ENCODE results near the gene LNX2.

LNX2 gene

GRCh38 chr13:27620377-27621115 is at the start of gene LNX2:
Gene LNX2, minus strand, starts transcription at chr13:27620529. Its CDS starts 38,826 bp downstream, at chr13:27581703.
- DNase-seq (ENCODE audit: extremely low read depth in 1 of 2, low read depth in 1 of 2): peak; percentile 88 to 93

GRCh38 chr13:27667946-27668345 is 47.6 kb upstream of the LNX2 start:
- no peak for DNase-seq (ENCODE audit: extremely low read depth in 1 of 2, low read depth in 1 of 2)

GRCh38 chr13:27666951-27667350 is 46.6 kb upstream of the LNX2 start:
- no peak for DNase-seq (ENCODE audit: extremely low read depth in 1 of 2, low read depth in 1 of 2)

GRCh38 chr13:27665761-27666160 is 45.4 kb upstream of the LNX2 start:
- no peak for DNase-seq (ENCODE audit: extremely low read depth in 1 of 2, low read depth in 1 of 2)

- DNase-seq (ENCODE audit: extremely low read depth in 1 of 2, low read depth in 1 of 2): no peak
Observed at GRCh38 chr13:27665333-27665732, 45.0 kb upstream of the LNX2 start.

GRCh38 chr13:27663947-27664346 is 43.6 kb upstream of the LNX2 start:
- no peak for DNase-seq (ENCODE audit: extremely low read depth in 1 of 2, low read depth in 1 of 2)

- DNase-seq (ENCODE audit: extremely low read depth in 1 of 2, low read depth in 1 of 2): no peak
Observed at GRCh38 chr13:27662738-27663470, 42.6 kb upstream of the LNX2 start.

GRCh38 chr13:27661017-27661416 is 40.7 kb upstream of the LNX2 start:
- no peak for DNase-seq (ENCODE audit: extremely low read depth in 1 of 2, low read depth in 1 of 2)

- no peak for DNase-seq (ENCODE audit: extremely low read depth in 1 of 2, low read depth in 1 of 2)
Observed at GRCh38 chr13:27660511-27660910, 40.2 kb upstream of the LNX2 start.

GRCh38 chr13:27659145-27659865 is 39.0 kb upstream of the LNX2 start:
- no peak for DNase-seq (ENCODE audit: extremely low read depth in 1 of 2, low read depth in 1 of 2)

GRCh38 chr13:27658546-27658945 is 38.2 kb upstream of the LNX2 start:
- no peak for DNase-seq (ENCODE audit: extremely low read depth in 1 of 2, low read depth in 1 of 2)

GRCh38 chr13:27657724-27658123 is 37.4 kb upstream of the LNX2 start:
- DNase-seq (ENCODE audit: extremely low read depth in 1 of 2, low read depth in 1 of 2): no peak

- DNase-seq (ENCODE audit: extremely low read depth in 1 of 2, low read depth in 1 of 2): no peak
Observed at GRCh38 chr13:27654816-27655215, 34.5 kb upstream of the LNX2 start.

GRCh38 chr13:27654059-27654458 is 33.7 kb upstream of the LNX2 start:
- no peak for DNase-seq (ENCODE audit: extremely low read depth in 1 of 2, low read depth in 1 of 2)

GRCh38 chr13:27650312-27650711 is 30.0 kb upstream of the LNX2 start:
- DNase-seq (ENCODE audit: extremely low read depth in 1 of 2, low read depth in 1 of 2): no peak

GRCh38 chr13:27644302-27644701 is 24.0 kb upstream of the LNX2 start:
- DNase-seq (ENCODE audit: extremely low read depth in 1 of 2, low read depth in 1 of 2): no peak

- no peak for DNase-seq (ENCODE audit: extremely low read depth in 1 of 2, low read depth in 1 of 2)
Observed at GRCh38 chr13:27643334-27644132, 23.2 kb upstream of the LNX2 start.

GRCh38 chr13:27641711-27642502 is 21.6 kb upstream of the LNX2 start:
- no peak for DNase-seq (ENCODE audit: extremely low read depth in 1 of 2, low read depth in 1 of 2)

- DNase-seq (ENCODE audit: extremely low read depth in 1 of 2, low read depth in 1 of 2): no peak
Observed at GRCh38 chr13:27639186-27639585, 18.9 kb upstream of the LNX2 start.

- no peak for DNase-seq (ENCODE audit: extremely low read depth in 1 of 2, low read depth in 1 of 2)
Observed at GRCh38 chr13:27638521-27638920, 18.2 kb upstream of the LNX2 start.

All from activated CD8-positive, alpha-beta memory T cell treated with anti-CD3 and anti-CD28 coated beads for 1 hour (primary cell).